Hepatocyte (in vitro differentiated cells): Measurements from ENCODE around the gene FALEC. TPM values are rescaled to one million over a fixed set of nuclear protein-coding genes. Genes with fewer than 3 reads are reported as not detected.

Experiments
- DNase-seq: peaks from one replicate; pipeline ENCODE4 v3.0.0-alpha.2; 2016; ENCODE audit warnings: low spot score
- H2AFZ ChIP-seq: fragments of 200-600 bp; sonication (generic); 2 replicates; pipeline ENCODE4 v1.6.0; 2016; ENCODE audit warnings: antibody characterized with exemption, mild to moderate bottlenecking
- H3K27ac ChIP-seq: fragments of 200-600 bp; sonication (generic); 2 replicates; pipeline ENCODE4 v1.5.1; 2016; ENCODE audit warnings: mild to moderate bottlenecking
- H3K27me3 ChIP-seq: fragments of 200-600 bp; sonication (generic); 2 replicates; pipeline ENCODE4 v1.6.1; 2016
- H3K36me3 ChIP-seq: fragments of 200-600 bp; sonication (generic); replicated peaks from 2 replicates; pipeline ENCODE4 v1.5.1; 2016; ENCODE audit warnings: low read depth; ENCODE audit not compliant: insufficient read depth
- H3K4me1 ChIP-seq: fragments of 200-600 bp; sonication (generic); 2 replicates; pipeline ENCODE4 v1.5.1; 2016; ENCODE audit warnings: mild to moderate bottlenecking, moderate library complexity; ENCODE audit not compliant: insufficient read depth
- H3K4me2 ChIP-seq: fragments of 200-600 bp; sonication (generic); 2 replicates; pipeline ENCODE4 v1.6.0; 2016
- H3K4me3 ChIP-seq: fragments of 200-600 bp; sonication (generic); 2 replicates; pipeline ENCODE4 v1.5.1; 2016; ENCODE audit warnings: mild to moderate bottlenecking
- H3K79me2 ChIP-seq: fragments of 200-600 bp; sonication (generic); 2 replicates; pipeline ENCODE4 v1.6.0; 2017; ENCODE audit warnings: mild to moderate bottlenecking
- H3K9me2 ChIP-seq: fragments of 200-600 bp; sonication (generic); replicated peaks from 2 replicates; pipeline ENCODE4 v1.6.0; 2017; ENCODE audit warnings: mild to moderate bottlenecking; ENCODE audit not compliant: insufficient read depth
- H3K9me3 ChIP-seq: fragments of 200-600 bp; sonication (generic); 2 replicates; pipeline ENCODE4 v1.5.1; 2016; ENCODE audit warnings: low read depth, mild to moderate bottlenecking
- H4K20me1 ChIP-seq: fragments of 200-600 bp; sonication (generic); 2 replicates; pipeline ENCODE4 v1.6.0; 2016; ENCODE audit warnings: mild to moderate bottlenecking; ENCODE audit not compliant: insufficient read depth, poor library complexity, severe bottlenecking
- EZH2 ChIP-seq: fragments of 200-600 bp; sonication (generic); IDR thresholded peaks from 2 replicates; pipeline ENCODE4 v1.6.1; 2016; ENCODE audit warnings: antibody characterized with exemption, mild to moderate bottlenecking, borderline replicate concordance
- EZH2phosphoT487 ChIP-seq: fragments of 200-600 bp; sonication (generic); IDR thresholded peaks from one replicate; pipeline ENCODE4 v1.6.1; 2018; ENCODE audit warnings: antibody characterized with exemption, mild to moderate bottlenecking, low read depth, moderate library complexity; ENCODE audit not compliant: unreplicated experiment, severe bottlenecking
- WGBS: methylation state at CpG from one replicate; pipeline ENCODE4 v1.1.6; 2016; ENCODE audit warnings: low lambda C conversion rate; ENCODE audit errors: missing lambda C conversion rate; 5-methylcytosine and 5-hydroxymethylcytosine counted together
- polyA plus RNA-seq: library from polyadenylated mRNA; unstranded; fragments of >200 nt; fragmentation: Nextera tagmentation; extraction: Ambion mirVana; gene quantifications from 2 replicates; pipeline ENCODE4 v1.2.1, GENCODE V29; 2016
- total RNA-seq: library from RNA; depleted of rRNA; stranded (reverse); fragments of >200 nt; gene quantifications from 2 replicates; pipeline ENCODE4 v1.2.3, GENCODE V29; 2014
- TF ChIP-seq, protein P1 (sequence below): fragments of 200-600 bp; sonication (generic); IDR thresholded peaks from 2 replicates; pipeline ENCODE4 v1.5.1; 2016; ENCODE audit warnings: antibody characterized with exemption, mild to moderate bottlenecking; ENCODE audit not compliant: poor library complexity

Gene FALEC
- total and polyA plus RNA-seq, 2 experiments from 2014 or later = 0.39 TPM; not detected in 1

DNA sequence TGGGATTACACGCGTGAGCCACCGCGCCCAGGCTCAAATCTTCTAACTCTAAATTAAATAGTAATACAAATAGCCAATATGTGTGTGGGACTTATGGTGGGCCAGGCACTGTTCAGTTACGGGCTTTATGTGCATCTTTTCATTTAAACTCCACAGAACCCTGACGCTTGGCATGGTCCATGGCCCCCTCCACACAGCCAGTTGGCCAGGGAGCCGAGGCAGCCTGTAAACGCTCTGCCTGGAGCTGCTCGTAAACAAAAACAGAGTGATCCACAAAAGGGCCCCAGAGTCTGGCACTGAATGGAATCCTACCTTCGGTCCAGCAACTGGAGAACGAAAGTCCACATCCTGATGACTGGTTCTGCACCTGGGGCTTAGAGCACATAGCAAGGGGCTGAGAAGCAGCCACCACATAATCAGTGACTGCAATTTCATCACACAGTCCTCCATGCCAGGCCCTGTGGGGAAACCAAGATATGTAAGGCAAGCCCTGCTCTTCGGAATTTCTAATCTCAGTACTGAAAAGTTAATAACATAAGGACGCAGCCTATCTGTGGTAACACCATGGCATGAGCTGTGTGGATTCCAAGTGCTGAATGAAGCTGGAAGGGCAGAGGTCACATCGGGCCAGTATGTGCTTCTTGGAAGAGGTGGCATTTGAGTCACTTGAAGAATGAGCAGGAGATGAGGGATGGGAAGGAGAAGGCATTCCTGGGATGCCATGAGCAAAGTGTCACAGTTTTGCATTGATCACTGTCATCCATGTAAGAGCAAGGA lies 20.1 kb downstream of the FALEC start:
- Histone ChIP-seq H4K20me1 (no peaks in the 10 kb centered on the region), H3K9me2 (no peaks in the 10 kb centered on the region), H3K4me3 (no peak overlapping the region), H3K27ac (no peak overlapping the region), H3K4me1 (peaks cover 6% of the 10 kb centered on the region), H3K9me3 (no peaks in the 10 kb centered on the region), H3K79me2 (no peaks in the 10 kb centered on the region), H3K27me3 (no peaks in the 10 kb centered on the region), H2AFZ (no peak overlapping the region), H3K36me3 (no peaks in the 10 kb centered on the region), H3K4me2 (no peak overlapping the region)
- 83% methylated on average over 14 of the region's 14 CpGs for WGBS
- TF ChIP-seq, protein P1, sequence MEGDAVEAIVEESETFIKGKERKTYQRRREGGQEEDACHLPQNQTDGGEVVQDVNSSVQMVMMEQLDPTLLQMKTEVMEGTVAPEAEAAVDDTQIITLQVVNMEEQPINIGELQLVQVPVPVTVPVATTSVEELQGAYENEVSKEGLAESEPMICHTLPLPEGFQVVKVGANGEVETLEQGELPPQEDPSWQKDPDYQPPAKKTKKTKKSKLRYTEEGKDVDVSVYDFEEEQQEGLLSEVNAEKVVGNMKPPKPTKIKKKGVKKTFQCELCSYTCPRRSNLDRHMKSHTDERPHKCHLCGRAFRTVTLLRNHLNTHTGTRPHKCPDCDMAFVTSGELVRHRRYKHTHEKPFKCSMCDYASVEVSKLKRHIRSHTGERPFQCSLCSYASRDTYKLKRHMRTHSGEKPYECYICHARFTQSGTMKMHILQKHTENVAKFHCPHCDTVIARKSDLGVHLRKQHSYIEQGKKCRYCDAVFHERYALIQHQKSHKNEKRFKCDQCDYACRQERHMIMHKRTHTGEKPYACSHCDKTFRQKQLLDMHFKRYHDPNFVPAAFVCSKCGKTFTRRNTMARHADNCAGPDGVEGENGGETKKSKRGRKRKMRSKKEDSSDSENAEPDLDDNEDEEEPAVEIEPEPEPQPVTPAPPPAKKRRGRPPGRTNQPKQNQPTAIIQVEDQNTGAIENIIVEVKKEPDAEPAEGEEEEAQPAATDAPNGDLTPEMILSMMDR = no peak
- TF ChIP-seq EZH2 (no peak), EZH2phosphoT487 (no peak)
- DNase-seq = peak; percentile 6

DNA sequence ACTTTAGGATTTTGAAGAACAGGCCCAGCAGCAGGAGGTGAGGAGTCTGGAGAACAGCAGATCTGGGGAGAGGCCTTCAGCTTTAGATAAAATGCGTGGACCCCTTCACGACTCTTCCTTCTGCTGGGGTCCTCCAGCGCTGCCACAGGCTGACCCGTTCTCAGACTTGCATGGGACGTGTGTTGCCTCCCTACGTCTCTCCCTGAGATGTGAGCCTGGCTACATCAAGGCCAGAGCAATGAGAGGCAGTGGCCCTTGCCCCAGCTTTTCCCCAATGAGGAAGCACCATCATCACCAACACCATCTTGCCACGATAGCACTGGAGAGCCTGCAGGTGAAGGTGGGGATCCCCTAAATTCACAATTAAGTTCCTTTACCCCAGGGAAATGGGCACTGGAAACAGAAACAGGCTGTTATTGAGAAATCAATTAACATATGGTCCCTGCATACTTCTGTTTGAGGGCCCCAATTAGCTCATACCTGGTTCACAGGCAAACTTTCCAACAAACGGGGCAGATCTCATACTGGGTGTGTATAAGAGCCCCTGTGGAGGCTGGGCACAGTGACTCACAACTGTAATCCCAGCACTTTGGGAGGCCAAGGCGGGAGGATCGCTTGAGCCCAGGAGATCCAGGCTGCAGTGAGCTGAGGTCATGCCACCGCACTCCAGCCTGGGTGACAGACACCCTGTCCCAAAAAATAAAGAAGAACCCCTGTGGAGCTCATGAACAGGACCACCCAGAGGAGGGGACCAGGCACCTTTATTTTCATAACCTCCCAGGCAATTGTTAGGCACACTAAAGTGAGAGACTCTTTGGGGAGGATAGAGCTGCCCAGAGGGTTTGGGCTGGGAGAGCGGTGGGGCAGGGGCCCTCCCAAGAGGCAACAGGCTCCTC lies 21.5 kb downstream of the FALEC start:
- WGBS = 92% methylated on average over 12 of the region's 12 CpGs
- Histone ChIP-seq H3K79me2 (no peaks in the 10 kb centered on the region), H3K36me3 (no peaks in the 10 kb centered on the region), H3K4me1 (peaks cover 6% of the 10 kb centered on the region), H3K4me2 (no peak overlapping the region), H3K9me2 (no peaks in the 10 kb centered on the region), H3K9me3 (no peaks in the 10 kb centered on the region), H3K27ac (no peak overlapping the region), H2AFZ (no peak overlapping the region), H3K4me3 (no peak overlapping the region), H4K20me1 (no peaks in the 10 kb centered on the region), H3K27me3 (no peaks in the 10 kb centered on the region)
- no peak for DNase-seq
- TF ChIP-seq EZH2 = no peak
- TF ChIP-seq, protein P1 = no peak
- TF ChIP-seq EZH2phosphoT487 = no peak

DNA sequence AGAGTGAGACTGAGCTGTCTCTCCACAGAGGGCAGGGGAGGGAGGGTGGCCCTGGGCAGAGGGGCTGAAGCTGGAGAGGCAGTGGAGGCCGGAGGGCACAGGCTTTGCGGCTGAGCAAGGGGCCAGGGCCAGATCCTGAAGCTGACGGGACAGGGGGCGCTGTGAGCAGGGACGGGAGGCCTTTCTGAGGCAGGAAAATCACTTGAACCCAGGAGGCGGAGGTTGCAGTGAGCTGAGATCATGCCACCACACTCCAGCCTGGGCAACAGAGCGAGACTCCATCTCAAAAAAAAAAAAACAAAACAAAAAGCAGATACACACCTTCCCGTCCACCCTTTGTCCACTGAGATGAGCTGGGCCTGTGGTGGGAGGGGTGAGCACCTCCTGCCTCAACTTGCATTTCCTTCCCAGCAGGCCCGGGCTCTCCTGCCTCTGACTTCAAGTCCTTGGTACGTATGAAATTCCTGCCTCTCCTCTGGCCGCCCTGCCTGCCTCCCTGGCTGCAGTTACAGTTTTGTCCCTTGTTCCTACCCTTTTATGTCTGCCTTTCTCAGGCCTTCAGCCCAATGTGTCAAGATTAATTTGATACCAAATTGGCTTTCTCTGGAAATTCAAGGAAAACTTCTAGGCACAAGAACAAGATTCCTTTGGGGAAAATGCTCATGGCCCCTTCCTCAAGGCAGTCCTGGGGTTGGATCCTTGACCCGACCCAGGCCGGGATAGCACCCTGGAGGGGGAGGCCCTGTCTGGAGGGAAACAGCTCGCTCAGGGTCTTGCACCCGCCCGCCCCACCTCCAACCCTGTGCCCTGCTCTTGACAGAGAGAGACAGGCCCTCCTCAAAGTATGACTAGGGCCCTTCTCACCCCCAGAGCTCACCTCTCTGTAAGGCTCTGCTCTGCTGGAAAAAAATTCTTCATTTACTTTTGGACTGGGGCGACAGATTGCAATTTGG lies 22.5 kb downstream of the FALEC start:
- DNase-seq = peak; percentile 30
- Histone ChIP-seq H3K27ac (no peak overlapping the region), H4K20me1 (no peaks in the 10 kb centered on the region), H3K4me1 (peaks cover 2% of the 10 kb centered on the region), H3K36me3 (no peaks in the 10 kb centered on the region), H3K9me3 (no peaks in the 10 kb centered on the region), H2AFZ (no peak overlapping the region), H3K4me2 (no peak overlapping the region), H3K9me2 (no peaks in the 10 kb centered on the region), H3K27me3 (no peaks in the 10 kb centered on the region), H3K4me3 (no peak overlapping the region), H3K79me2 (no peaks in the 10 kb centered on the region)
- WGBS = 77% methylated on average over 17 of the region's 17 CpGs
- TF ChIP-seq EZH2phosphoT487 = no peak
- no peak for TF ChIP-seq EZH2
- TF ChIP-seq, protein P1 = no peak
